GM19328 (cell line): ENCODE results near the gene ST6GALNAC1.
"Not testable (repeated sequence)": the region's sequence is repeated elsewhere in the genome, so short reads cannot be mapped to it uniquely, and the experiment has no call there.

Experiments
- ATAC-seq: cut with Tn5 transposase; IDR thresholded peaks from one replicate; pipeline ENCODE4 v1.9.1; 2021; ENCODE audit warnings: mild to moderate bottlenecking, moderate library complexity; ENCODE audit not compliant: unreplicated experiment

Gene ST6GALNAC1

DNA sequence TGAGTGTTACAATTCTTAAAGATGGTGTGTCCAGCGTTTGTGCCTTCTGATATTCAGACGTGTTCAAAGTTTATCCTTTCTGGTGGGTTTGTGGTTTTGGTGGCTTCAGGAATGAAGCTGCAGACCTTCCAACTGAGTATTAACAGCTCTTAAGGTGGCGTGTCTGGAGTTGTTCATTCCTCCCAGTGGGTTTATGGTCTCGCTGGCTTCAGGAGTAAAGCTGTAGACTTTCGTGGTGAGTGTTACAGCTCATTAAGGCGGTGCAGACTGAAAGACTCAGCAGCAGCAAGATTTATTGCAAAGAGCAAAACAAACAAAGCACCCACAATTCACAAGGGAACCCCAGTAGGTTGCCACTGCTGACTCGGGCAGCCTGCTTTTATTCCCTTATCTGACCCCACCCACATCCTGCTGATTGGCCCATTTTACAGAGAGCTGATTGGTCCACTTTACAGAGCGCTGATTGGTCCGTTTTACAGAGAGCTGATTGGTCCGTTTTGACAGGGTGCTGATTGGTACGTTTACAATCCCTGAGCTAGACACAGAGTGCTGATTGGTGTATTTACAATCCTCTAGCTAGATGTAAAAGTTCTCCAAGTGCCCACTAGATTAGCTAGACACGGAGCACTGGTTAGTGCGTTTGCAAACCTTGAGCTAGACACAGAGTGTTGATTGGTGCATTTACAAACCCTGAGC, 29.3 kb downstream of the ST6GALNAC1 start:
- not testable (repeated sequence) for ATAC-seq

GRCh38 chr17:76612977-76613851, 30.3 kb downstream of the ST6GALNAC1 start:
- no peak for ATAC-seq

- no peak for ATAC-seq
Measured at GRCh38 chr17:76612465-76612864, 31.1 kb downstream of the ST6GALNAC1 start.

DNA sequence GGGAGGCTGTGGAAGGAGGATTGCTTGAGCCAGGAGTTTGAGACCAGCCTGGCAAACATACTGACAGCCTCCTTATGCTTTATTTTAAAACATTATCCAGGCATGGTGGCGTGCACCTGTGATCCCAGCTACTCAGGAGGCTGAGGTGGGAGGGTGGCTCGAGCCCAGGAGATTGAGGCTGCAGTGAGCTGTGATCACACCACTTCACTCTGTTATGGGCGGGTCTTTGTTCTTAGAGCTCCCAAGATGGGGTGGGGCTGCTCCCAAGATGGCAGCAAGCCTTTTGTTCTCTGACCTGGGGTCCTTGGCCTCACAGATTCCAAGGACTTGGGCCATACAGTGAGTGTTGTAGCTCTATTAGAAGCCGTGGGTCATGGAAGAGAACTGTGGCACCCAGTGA, 31.8 kb downstream of the ST6GALNAC1 start:
- ATAC-seq: no peak

DNA sequence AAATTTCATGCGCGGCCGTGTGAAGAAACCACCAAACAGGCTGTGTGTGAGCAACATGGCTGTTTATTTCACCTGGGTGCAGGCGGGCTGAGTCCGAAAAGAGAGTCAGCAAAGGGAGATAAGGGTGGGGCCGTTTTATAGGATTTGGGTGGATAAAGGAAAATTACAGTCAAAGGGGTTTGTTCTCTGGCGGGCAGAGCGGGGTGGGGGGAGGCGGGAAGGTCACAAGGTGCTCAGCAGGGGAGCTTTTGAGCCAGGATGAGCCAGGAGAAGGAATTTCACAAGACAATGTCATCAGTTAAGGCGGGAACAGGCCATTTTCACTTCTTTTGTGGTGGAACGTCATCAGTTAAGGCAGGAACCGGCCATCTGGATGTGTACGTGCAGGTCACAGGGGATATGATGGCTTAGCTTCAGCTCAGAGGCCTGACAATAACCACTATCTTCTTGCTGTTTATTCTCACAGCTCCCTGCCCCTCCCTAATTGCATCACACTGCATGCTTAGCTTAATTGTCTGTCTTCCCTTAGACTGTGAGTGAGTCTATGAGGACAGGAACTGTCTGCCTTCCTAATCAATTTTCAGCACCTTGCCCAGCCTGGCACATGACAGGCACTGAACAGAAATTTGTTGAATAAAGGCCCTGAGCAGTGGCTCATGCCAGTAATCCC, 32.3 kb downstream of the ST6GALNAC1 start:
- ATAC-seq: not testable (repeated sequence)

- not testable (repeated sequence) for ATAC-seq
Measured at GRCh38 chr17:76606685-76607084, 36.9 kb downstream of the ST6GALNAC1 start.

DNA sequence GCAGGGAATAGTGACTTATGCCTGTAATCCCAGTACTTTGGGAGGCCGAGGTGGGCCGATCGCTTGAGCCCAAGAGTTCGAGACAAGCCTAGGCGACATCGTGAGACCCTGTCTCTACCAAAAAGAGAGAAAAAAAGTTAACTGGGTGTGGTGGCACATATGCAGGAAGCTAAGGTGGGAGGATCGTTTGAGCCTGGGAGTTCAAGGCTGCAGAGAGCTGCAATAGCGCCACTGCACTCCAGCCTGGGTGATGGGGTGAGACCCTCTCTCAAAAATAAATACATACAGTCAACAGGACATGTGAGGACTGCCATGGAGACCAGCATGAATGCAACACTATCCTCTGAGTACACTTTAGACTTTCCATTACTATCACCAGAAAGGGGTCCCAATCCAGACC, 42.5 kb downstream of the ST6GALNAC1 start:
- no peak for ATAC-seq

DNA sequence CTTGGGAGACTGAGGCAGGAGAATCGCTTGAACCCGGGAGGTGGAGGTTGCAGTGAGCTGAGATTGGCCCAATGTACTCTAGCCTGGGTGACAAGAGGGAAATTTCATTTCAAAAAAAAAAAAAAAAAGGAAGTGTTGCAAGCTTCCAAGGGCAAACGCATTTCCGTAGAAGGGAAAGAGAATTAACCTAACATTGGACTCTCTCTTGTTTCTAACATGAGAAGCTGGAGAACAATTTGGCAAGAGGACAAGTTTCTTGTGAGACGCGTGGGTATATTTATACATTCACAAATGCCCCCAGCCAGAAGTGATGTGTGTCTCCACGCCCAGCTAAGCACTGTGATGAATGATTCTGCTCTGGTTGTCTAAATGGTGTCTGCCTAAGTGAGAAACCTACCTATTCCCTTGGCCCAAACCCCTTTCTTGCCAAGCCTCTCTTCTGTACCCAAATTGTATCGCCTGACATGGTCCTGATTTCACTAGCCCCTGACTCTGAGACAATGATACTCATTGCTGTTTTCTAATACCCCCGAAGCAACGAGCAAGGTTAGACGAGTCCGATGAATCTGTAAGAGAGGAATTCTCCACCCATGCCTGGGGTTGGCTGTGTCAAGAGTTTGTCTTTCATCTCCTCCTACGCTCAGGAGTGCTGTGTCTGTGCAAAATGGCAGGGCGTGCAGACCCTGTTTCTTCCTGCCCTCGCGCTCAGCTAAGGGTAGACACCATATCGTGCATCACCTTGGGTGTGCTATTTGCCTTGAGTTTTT, 43.7 kb downstream of the ST6GALNAC1 start:
- ATAC-seq: no peak

DNA sequence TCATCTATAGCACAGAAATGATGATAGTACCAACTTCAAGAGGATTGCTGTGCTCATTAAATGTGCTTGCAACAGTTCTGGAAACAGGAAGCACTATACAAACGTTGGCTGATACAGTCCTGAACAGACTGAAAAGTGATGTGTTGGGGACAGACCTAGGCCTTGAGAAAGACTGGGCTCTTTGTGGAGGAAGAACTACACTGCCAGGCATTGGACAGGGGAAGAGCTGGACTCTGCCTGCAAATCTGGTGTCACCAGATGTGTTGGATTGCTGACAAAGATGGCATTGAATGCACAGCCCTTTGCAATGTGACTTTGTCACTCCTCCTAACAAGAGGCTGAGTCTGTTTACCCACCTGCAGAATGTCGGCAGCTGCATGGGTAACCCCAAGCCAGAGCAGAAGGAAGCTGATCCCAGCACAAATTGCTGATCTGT, 45.5 kb downstream of the ST6GALNAC1 start:
- ATAC-seq: no peak

GRCh38 chr17:76597156-76598003, 46.2 kb downstream of the ST6GALNAC1 start:
- ATAC-seq: no peak

GRCh38 chr17:76594690-76595089, 48.9 kb downstream of the ST6GALNAC1 start:
- no peak for ATAC-seq

GRCh38 chr17:76593959-76594358, 49.6 kb downstream of the ST6GALNAC1 start:
- ATAC-seq: no peak

DNA sequence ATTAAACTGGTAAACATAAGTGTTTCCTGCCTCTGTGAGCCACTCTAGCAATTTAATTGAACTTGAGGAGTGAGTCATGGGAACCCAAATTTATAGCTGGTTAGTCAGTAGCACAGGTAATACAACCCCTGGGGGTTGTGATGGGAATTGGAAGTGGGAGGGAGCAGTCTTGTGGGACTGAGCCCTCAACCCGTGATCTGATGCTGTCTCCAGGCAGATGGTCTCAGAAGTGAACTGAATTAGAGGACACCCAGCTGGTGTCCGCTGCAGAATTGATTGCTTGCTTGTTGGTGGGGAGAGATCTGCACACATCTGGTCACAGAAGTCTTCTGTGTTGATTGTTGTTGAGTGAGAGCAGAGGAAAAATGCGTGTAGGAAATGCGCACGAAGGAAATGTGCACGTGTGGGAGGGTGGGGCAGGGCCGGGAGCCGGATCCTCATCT, 50.2 kb downstream of the ST6GALNAC1 start:
- no peak for ATAC-seq

DNA sequence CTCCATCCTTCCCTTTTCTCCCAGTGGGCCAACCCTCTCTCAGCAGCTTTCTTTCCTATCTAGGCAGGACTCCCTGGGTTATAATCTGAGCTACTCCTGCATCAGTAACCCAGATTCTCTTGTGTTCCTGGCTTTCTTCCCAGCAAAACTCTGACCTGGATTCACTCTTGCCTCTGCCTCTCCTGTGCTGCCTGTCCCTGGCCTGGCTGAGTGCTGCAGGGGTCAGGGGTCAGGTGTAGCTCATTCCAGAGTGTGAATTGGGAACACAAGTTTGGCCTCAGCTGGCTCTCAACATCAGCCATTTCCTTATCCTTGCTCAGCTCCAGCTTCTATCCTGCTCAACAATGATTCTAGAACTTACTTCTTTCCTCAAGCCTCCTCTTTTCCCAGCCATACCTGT, 55.4 kb downstream of the ST6GALNAC1 start:
- no peak for ATAC-seq

- ATAC-seq: no peak
Measured at GRCh38 chr17:76586741-76587487, 56.6 kb downstream of the ST6GALNAC1 start.

DNA sequence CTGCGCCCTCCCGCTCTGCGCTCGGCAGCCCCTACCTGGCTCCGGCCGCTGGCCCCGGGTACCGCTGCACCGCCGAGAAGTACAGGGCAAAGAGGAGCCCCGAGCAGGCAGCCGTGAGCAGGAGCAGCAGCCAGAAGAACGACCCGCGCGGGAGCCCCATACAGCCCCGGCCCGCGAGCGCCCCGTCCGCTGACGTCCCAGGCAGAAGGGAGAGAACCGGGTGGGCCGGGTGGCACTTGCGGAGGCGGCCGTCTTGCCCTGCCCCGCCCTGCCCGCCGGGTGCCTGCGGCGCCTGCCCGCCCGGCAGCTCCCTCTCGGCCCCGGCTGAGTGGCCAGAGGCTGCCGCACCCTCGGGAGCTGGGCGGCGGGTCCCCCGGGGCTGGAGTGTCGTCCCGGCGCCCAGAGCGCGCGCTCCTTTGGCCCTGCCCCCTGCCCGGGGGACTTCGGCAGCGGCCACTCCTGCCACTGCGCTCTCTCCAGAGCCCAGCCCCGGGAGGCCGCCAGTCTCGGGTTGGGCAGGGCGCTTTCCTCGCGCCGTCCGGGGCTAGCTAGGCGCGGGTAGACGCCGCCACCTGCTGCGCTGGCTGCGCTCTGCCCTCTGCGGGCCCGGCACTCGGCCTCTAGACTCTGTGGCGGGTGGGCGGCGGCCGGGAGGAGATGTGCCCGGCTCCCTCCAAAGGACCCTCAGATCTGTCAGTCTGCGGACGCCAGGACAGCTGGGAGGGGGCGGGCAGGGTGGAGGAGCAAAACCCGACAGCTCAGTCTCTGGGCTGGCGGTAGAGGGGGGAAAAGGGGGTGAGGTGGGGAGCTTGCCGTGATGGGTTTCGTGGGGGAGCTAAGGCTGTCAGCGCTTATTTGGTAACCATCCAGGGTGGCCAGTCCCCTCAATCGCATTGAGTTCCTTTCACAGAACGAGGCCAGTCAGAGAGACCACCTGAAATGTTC, 57.6 kb downstream of the ST6GALNAC1 start, which contains the start of gene ST6GALNAC2:
ST6GALNAC2 (minus strand) TSS at position 212 of the 945 bp plus-strand sequence; CDS start at position 160, 52 bp downstream.
- ATAC-seq: no peak

DNA sequence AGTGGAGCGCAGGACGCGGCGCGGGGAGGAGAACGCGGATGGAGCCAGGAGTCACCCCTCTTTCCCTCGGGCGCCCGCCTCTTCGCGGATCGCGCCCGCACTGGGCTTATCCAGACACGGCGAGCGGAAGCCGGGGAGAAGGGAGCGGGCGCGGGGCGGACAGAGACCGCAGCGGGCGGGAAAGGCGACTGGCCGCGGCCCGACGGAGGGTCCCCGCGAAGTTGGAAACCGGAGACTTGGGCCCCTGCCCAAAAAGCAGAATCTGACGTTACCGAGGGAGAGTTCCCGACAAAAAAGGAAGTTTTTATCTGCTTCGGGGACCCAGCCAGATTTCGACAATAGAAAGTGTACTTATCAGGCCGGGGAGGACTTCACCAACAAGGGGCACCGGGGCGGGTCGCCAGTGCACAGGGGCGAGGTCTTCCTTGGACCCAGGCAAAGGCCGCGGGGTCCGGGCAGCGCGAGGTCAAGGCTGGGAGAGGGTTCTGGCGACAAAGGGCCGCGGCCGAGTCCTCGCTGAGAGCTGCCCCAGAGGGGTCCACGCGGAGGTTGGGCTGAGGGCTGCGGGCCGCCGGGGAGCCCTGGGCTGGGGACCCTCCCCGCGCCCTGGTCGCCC, 58.4 kb downstream of the ST6GALNAC1 start:
- no peak for ATAC-seq
